ENCODE measurements around the gene UVSSA.

UVSSA gene

DNA sequence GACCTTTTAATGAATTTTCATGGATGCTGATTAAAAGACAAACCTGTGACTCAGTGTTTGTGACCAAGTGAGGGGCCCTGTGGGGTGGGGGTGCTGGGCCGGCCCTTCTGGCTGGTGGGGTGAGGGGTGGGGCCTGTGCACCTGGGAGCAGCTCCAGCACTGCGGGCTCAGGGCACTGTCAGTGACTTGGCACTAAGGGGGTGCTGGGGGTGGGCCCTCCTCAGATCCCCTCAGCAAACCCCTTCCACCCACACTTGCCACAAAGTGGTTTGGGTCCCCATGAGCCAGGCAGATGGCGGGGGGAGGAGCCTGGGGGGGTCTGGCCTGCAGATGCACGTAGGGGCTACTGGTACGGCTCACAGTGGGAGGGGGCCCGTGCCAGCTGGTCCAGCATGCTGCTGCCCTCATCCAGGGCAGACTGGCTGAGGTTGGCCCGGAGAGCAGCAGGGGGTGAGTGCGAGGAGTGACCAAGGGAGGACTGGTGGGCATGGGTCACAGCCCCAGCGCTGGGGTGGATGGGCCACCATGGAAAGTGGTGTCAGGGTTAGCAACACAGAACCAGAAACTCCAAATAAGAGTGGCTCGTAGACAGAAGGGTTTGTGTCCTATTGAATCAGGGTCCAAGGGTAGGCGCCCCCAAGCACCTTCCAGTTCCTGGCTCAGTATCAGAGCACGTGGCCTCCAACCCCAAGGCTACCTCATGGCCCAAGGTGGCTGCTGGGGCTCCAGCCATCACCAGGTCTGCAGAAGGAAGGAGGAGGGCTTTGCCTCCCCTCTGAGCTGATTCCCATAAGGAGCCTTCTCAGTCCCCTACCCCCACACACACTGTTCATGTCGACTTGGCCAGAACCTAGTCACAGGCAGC, 49.2 kb downstream of the UVSSA start:
- DNase-seq (ENCODE audit: low read depth in 2 of 2) = no peak

DNA sequence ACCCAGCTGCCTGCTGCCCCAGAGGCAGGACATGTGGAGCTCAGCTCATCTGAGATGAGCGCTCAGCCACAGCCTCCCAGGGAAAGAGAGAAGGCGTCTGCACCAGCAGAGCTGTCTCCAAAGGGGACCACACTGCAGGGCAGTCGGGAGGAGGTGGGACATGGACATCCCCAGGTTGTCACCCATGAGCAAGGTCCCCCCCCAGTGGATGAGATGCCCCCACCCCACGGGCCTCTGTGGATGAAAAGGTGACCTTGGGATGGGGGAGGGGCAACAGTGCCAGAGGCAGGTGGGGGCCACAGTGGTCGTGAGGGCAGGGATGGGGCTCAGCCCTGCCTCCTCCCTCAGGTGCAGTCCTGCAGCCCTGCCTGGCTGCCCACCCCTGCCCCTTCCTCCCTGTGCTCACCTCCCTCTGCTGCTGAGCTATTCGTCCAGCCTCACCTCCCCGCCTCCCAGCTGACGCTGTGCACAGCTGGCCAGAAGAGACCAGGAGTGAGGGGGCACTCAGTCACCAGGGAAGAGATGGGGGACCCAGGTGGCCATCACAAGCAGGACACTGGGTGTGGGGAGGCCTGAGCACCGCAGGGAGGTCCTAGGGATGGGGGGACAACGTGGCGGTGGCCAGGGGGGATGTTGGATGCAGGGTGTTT, 49.9 kb downstream of the UVSSA start:
- DNase-seq (ENCODE audit: low read depth in 2 of 2) = no peak

DNA sequence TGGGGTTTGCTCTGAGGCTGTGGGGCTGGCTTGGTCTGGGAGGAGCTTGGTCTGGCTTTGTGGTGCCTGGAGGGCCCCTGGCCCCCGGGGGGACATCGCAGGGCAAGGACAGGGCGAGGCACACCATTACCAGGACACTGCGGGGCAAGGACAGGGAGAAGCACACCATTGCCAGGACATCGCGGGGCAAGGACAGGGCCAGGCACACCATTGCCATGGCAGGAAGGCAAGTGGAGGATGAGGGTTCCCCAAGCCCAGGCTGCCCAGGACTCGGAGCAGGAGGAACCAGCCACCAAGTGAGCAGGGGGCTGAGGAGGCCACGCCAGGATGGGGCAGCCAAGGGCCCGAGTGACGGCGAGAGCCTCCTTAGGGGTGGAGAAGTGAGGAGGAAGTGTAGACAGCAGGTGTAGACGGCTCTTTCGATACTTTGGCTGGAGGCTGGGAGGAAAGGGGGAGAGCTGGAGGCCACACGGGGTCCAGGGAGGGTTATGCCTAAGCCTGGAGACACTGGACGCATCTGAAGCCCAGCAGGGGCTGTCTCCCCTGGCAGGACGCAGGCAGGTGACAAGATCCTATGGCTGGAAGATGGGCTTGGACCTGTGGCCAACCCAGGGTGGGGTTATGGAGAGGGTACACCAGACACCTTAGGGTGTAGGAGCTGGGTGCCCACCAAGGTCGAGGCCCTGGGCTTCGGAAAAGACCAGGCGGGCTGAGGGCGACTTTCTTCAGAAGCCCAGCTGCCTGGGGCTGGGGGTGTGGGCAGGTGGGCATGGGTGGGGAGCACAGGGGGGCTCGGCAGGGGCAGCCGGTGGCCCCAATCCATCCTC, 51.9 kb downstream of the UVSSA start:
- no peak for DNase-seq (ENCODE audit: low read depth in 2 of 2)

DNA sequence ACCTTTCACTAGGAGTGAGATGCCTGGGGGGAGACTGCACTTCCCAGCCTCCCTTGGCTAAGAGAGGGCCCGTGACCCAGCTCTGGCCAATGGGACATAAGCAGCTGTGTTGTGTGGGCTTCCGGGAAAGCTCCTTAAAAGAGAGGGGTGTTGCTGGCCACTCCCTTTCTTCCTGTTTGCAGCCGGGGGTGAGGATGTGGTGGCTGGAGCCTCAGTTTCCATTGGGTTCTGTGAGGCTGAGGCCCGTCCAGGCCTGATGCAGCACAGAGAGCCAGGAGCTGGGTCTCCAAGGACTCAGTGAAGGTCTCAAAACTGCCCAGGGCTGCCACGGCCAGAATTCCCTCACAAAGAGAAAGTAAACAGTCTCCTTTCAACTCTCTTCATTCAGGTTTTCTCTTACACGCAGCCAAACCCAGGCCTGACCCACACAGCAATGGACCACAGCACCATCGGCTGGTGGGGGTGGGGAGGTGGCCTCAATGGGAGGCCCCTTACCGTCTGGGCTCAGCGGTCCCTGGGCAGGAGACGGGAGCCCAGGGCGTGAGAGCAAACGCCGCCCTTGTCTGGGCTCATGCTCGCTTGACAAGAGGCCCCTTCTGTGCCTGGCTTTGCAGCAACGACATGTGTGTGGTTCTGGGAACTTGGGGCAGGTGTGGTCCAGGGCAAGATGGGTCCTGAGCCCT, 52.6 kb downstream of the UVSSA start:
- DNase-seq (ENCODE audit: low read depth in 2 of 2) = no peak

DNA sequence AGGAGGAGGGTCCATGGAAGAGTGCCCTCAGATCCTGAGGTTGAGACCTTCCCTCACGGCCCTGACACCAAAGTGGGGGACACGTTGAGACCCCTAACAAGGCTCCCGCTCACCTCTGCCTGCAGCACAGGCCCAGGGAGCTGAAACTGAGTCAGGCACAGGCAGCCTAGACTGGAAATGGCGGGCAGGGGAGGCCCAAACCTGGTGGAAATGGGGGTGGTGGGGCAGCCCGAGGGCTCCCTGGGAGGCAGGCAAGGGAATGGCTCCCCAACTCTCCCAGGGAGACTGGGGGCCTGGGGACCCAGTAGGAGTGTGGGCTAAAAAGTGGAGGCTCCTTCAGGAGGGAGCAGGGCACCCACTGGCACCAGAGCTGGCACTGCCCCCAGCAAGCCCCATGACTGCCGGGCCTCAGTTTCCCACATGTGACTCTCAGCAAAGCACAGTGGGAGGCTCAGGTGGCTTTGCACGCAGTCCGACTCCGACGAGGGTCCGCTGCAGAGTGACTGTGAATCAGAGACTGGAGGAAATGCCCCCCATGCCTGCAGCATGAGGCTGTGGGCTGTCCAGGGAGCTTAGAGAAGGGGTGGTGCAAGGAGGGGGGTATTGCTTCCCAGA, 53.3 kb downstream of the UVSSA start:
- DNase-seq (ENCODE audit: low read depth in 2 of 2) = no peak

DNA sequence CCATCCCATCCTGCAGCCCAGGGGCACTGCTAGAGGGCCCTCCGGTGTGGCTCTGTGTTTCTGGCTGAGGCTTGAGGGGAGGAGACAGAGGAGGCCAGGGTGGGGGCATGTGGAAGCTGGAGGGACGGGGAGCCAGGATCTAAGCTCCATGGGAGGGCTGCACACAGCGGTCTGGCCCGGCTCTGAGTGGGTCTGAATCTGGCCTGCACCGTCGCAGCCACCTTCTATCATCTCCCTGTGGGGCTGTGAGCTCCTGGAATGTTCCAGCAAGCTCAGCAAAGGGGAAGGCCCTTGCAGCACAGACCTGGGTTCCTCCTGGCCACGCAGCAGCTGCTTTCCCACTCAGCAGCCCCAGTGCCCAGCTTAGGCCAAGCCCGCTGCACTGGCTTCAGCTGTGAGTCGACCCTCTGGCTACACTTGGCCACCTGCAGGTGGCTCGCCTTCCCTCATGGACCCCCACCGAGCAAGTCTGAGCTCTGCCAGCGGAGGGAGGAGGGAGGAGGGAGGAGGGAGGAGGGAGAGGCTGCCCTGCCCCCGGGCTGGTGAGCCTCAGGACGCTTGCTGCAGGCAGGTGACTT, 53.9 kb downstream of the UVSSA start:
- no peak for DNase-seq (ENCODE audit: low read depth in 2 of 2)

DNA sequence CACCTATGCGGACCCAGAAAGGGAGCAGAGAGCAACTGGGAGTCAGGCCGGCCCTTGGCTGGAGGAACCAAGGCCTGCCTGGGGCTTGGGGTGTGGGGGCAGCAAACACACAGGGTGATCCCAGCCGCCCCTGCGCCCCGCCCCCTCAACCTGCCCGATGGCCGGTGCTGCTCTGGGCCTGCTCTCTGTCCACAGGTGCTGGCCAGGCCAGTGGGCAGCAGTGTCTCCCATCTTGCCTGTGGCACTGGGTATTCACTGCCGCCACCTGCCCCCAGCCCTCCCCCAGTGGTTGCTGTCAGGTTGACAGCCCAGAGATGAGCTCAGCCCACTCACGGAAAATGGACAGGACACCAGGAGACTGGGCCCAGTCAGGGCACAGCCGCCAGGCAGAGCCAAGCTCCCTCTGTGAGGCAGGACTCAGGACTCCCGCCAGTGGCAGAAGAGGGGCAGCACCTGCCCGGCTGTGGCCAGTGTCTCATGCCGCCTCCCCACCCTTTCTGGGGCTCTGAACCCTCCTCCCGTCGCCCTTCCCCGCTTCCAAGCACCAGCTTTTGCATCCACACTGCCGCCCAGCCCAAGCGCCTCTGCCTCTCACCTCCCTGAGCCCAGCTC, 54.5 kb downstream of the UVSSA start:
- DNase-seq (ENCODE audit: low read depth in 2 of 2) = no peak

DNA sequence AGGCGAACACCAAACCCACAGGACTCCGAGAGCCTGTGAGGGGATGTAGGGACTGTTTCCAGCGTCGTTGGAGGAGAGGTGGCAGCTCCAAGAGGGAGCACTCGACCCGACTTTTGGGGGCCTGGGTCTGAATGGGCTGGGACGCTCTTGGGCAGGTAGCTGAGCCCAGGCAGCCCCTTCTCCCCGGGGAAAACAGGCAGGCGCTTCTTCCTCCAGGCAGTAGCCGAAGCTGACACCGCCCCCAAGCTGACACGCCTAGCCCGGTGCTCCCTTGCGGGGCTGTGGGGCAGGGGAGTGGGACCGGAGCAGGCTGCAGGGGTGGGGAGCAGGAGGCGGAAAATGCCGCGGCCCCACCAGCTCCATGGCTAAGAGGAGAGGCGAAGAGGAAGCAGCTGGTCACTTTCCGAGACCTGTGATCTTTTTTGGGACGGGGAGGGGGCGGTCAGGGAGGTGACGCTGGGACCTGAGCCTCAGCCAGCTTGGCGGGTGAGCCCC, 55.1 kb downstream of the UVSSA start:
- DNase-seq (ENCODE audit: low read depth in 2 of 2) = no peak

DNA sequence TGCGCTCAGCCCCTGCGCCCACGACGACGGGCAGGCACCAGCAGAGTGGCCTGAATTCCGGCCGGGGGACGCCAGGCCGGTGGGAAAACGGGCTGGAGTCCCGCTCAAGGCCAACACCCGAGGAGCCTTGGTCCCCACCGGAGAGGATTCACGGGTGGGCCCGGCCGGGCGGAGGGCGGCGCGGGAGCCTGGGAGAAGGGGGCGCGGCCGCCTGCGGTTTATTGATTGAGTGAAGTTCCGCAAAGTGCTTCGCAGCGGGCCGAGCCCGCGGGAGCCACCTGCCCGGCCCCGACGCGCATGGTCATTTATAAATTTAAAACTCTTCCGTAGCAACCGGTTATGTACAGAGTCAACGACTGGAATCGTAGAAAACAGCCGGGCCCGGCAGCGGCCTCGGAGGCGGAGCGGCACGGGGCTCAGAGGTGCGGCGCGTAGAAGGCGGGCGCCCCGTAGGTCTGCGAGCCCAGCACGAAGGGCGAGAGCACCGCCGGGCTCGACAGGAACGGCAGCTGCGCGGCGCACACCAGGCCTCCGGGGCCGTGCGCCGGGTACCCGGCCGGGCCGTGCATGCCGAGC, 55.6 kb downstream of the UVSSA start:
- no peak for DNase-seq (ENCODE audit: low read depth in 2 of 2)

DNA sequence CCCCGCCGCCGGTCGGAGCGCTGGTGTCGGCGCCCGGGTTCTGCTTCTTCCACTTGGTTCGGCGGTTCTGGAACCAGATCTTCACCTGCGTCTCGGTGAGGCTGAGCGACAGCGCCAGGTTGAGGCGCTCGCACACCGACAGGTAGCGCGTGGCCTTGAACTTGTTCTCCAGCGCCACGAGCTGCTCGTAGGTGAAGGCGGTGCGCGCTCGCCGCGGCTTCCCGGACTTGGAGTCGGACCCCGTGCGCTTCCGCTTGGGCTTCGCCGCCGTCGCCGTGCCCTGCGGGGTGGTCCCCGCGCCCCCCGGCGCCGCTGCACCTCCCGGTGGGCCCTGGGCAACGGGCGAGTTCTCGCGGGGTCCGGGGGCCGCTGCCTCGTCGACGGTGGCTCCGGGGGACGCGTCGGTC, 56.2 kb downstream of the UVSSA start:
- no peak for DNase-seq (ENCODE audit: low read depth in 2 of 2)

DNA sequence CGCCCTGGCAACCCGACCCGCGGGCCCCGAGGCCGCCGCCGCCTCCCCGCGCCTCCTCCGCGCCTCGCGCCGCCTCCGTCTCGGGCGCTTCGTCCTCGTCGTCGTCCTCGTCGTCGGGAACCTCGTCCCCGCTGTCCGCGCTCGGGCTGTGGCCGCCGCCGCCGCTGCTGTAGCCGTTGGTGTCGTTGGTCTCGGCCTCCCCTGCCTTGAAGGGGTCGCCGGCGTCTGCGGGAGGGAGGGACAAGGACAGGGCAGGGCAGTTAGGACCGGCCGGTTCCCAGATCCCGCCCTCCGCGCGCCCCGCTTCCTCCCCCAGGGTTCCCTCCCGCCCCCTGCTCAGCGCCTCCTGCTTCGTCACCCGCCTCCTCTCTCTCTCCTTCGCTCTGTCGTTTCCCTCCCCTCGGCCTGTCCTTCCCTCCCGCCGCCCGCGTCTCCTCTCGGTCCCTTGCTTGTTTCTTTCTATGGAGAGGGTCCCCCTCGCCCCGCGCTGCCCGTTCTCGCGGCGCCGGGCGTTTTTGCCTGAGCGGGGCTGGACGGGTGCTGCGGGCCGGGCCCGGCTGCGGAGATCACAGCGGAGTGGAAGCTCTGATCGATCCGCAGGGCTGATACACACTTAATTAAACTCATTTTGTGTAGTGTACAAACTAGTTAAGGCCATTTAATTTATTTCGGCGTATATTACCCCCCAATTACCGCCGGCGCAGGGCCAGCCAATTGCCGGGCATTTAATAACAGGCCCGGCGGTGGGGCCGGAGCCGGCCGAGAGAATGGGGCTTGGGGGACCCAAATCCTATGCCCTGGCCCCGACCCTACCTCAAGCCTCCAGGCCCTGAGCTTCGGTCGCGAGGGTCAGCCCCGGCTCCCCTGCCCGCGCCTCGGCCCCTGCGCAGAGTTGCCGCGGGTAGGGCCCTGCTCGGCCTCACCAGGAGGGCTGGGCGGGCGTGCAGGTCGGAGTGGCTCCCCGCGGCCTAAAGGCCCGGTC, 56.9 kb downstream of the UVSSA start:
- no peak for DNase-seq (ENCODE audit: low read depth in 2 of 2)

DNA sequence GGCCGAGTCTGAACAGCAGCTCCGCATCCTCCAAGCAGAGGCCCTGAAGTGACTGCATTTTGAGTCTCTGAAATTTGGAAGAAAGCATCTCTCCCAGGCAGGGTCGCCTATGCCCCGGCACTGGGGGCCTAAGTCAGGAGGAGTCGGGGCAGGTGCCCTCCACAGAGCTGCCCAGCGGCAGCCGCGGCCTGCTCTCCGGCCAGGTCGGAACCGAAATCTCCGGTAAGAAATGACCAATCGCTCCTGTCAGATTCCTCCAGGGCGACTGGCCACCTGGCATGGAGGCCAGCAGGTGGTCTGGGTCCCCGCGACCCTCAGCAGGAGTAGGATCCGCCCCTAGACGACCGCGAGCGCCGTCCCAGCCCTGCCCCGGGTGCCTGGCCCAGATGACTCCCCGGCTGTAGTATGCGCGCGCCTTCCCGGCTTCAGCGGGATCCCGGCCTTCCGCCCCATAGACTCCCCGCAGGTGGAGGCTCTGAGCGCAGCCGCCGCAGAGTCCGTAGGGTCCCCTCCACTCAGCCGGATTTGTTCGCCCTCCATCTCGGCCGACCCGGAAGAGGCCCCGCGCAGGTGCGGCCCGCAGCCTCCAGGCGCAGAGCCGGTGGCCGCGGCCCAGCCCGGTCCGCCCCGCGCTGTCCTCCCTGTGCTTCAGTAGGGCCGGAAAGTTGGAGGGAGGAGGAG, 57.7 kb downstream of the UVSSA start:
- no peak for DNase-seq (ENCODE audit: low read depth in 2 of 2)

DNA sequence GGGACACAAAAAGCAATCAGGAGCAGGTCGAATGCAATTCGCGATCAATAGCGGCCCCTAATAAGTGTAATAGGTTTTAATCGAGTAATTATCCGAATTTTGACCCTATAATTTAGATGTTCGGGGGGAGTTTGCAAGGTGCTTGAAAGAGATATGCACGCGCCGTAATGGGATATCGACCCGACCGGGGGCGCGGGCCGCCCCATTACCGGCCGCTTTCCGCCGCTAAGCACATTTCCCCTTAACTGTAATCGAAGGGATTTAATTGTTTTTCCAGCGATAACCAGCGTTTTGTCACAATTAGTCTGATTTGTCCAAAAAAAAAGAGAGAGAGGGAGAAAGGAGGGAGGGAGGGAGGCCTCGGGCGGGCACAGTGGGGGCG, 58.2 kb downstream of the UVSSA start:
- no peak for DNase-seq (ENCODE audit: low read depth in 2 of 2)

DNA sequence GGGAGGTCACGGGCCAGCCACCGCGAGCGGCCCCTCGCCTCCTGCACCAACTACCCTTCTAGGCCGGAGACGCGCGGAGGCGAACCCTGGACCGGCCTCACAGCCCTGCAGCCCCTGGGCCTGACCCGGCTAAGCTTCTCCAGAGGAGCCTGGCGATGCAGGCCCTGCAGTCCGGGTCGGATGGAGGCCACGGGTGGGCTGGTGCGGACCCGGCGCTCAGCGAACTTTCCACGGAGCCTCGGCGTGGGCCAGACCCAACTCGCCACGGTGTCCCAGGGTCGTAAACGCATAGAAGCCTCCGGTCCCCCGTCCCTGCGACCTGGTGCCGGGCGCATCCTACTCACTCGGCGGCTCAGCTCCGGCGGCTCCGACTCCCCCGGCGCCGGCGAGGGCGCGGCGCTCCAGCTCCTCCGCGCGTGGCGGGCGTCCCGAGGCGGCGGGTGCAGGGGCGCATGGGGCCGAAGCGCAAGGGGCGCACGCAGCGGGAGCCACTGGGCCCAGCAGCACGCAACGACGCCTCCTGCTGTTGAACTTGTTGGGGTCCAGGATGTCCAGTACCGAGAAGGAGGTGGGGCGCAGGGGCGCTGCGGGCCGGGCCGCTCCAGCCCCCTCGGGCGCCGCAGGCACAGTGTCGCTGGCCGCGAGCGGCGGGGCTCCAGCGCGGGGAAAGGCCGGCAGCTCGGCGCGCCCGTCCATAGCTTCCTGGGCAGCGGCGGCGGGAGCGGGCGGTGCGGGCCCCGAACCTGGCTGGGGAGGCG, 58.8 kb downstream of the UVSSA start:
- no peak for DNase-seq (ENCODE audit: low read depth in 2 of 2)

DNA sequence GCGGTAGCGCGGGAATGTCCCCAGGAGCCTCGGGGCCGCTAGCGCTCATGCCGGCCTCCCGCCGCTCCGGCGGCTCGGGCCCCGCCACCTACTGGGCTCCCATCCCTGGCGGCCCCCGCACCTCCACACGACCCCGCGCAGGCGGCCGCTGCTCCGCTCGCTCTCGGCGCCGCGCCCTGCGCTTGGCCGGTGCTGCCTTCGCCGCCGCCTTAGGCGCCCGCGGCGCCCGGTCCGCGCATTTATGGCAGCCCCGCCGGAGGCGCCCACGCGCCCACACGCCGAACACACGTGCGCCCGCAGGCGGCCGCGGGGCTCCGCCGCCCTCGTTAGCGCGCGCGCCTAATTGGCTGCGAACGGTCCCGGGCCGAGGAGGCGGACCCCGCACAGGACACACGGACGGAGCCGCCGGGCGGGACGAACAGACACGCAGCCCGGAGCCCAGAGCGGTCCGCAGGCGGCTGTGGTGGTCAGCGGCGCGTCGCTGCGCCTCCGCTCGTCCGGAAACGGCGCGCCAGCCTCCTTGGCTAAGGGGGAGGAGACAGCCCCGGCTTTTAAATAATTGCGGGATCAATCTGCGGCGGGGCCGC, 59.5 kb downstream of the UVSSA start, which contains the start of gene NKX1-1:
NKX1-1 (minus strand) TSS at position 49 of the 587 bp plus-strand sequence; CDS start at position 49, 0 bp downstream.
- DNase-seq (ENCODE audit: low read depth in 2 of 2) = no peak

DNA sequence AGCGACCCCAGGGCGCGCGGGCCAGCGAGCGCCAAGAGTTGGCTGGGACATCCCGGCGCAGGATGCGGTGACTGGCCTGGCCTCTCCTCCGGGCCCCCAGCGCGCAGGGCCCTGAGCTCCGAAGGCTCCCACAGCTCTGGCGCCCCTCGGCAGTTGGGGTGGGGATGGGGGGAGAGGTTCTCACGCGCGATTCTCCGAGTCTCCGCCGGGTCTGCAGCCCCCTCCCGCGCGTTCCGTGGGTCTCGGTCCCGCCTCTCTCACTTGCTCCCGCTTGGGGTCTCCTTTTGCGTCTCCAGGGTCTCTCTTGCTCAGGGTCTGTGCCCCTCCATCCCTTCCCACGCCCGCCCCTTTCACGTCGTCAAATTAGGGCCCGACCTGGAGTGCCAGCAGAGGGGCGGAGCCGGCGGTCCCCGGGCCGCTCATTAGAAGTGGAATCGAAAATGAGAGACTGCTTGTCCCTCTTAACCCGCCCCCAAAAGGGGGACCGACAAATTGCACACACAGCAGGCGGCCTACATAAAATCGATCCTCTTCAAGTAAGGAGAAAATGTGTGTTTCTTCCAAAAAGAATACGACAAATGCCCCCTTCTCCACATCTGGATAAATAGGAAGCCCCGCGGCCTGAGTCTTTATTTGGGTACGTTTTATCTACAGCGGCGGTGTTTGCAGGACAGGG, 60.1 kb downstream of the UVSSA start:
- DNase-seq (ENCODE audit: low read depth in 2 of 2) = no peak

All from stimulated activated CD4-positive, alpha-beta T cell treated with anti-CD3 and anti-CD28 coated beads, Interleukin-1b, Interleukin-23, amount 100 ng/mL, for 4 hours (primary cell).